Measurements from ENCODE around the gene HSPA4L.

Gene HSPA4L

DNA sequence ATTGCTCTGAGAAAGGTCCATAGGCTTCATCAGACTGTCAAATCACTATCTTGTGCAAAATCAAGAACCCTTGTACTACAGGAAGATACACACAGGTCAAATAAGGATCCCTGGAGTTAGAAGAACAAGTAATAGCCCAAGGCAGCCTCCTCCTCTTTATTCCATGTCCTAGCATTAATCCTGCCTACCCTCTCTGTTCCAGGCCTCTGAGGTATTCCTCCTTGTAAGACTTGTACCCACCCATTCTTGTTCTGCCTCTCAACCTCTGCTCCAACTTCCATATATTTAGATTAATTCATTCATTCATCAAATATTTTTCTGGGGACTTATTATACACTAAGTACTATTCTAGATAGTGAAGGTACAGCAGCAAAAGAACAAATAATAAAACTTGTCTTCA, 88.2 kb downstream of the HSPA4L start:
- no peak for DNase-seq (ENCODE audit: low spot score)

DNA sequence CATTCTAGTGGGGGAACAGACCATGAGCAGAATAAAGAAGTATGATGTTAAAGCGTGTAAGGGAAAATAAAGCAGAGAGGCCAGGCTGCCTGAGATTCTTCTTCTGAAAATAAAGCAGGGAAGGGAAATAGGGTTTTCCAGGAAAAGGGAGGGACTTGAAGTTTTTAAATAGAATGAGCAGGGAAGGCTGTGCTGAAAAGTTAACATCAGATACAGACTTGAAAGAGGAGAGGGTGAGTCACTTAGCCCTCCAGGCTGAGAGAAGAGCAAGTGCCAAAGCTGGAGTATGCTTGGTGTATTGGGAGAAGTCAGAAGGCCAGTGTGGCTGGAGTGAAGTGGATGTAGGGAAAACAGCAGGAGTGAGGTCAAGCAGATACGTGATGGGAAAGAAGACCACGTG, 88.6 kb downstream of the HSPA4L start:
- DNase-seq (ENCODE audit: low spot score), result no peak

- DNase-seq (ENCODE audit: low spot score), result no peak
These were observed 93.7 kb downstream of the HSPA4L start for GRCh38 chr4:127875791-127876190.

GRCh38 chr4:127880763-127881562, 98.8 kb downstream of the HSPA4L start, which contains the start of gene PLK4:
PLK4 (plus strand) TSS chr4:127880893; CDS start chr4:127881135, 242 bp downstream.
- peak; percentile 96 for DNase-seq (ENCODE audit: low spot score)

DNA sequence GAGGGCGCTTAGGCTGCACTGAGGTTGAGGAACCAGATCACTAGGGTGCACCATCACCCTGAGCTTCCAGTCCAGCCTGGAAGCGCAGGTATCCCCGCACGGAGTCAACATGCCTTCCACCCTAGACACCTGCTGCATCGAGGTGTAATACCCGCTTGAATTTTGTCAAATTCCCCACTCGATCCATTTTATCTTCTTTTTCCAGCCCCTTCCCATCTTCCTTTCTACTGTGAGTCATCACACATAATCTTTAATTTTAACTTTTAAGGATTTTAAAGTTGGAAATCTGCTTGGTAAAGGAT, 99.4 kb downstream of the HSPA4L start:
- no peak for DNase-seq (ENCODE audit: low spot score)

DNA sequence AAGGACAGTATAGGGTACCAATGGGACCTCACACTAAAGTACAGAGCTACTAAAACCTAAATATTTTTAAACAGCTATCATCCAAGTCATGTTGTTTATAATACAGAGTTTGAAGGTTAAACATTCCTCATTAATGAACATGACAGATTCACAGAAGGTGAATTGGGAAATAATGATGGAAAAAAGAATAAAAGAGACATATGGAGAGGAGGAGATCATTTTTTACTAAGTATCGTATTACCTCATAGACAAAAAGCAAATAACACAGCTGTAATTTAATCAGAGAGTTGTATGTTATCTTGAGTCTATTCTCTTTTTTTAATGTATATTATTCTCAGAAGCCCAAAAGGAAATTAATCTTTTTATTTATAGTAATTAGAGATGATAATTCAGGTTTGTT, 106.4 kb downstream of the HSPA4L start:
- no peak for DNase-seq (ENCODE audit: low spot score)

GRCh38 chr4:127889903-127890302, 107.8 kb downstream of the HSPA4L start:
- DNase-seq (ENCODE audit: low spot score), result no peak

All from LoVo (cell line).